ENCODE data around the gene OR5B21.

- TF ChIP-seq CTCF (IDR thresholded peaks at IDR 0.05) (no peak), ZFX (IDR thresholded peaks at IDR 0.05; ENCODE audit: borderline replicate concordance) (no peak)
Observed at GRCh38 chr11:58530236-58530635, 22.3 kb upstream of the OR5B21 start.

Measured in 22Rv1 (cell line).